ENCODE results near the gene SLC25A47. TPM values are rescaled to one million over a fixed set of nuclear protein-coding genes. Genes with fewer than 3 reads are reported as not detected.

The SLC25A47 gene
- total RNA-seq, 1 donor from 2014 or later = not detected

GRCh38 chr14:100332071-100332639 lies 9.0 kb downstream of the SLC25A47 start:
- intact Hi-C loops (cut with micrococcal nuclease) = no loop called here
- DNase-seq = no peak
- CTCF ChIA-PET = interaction anchor here (0.7 kb wide), 1 partner anchor 10 kb away, joined by 3 read pairs; no protein-coding TSS in a partner anchor
- peak overlapping the region; percentile 56 for H3K27ac Mint-ChIP-seq
- H3K9me3 Mint-ChIP-seq = no peaks in the 10 kb centered on the region
- no peaks in the 10 kb centered on the region for H3K27me3 Mint-ChIP-seq
- H3K36me3 Mint-ChIP-seq (ENCODE audit: low read depth) = peaks cover 26% of the 10 kb centered on the region
- peaks cover 11% of the 10 kb centered on the region for H3K4me1 Mint-ChIP-seq
- POLR2A ChIA-PET = interaction anchor here (0.7 to 1.0 kb wide), 2 partner anchors 9 to 1450 kb away, joined by 3 to 7 read pairs; no protein-coding TSS in a partner anchor
- no peak for TF ChIP-seq CTCF (IDR thresholded peaks at IDR 0.05)
- no peak for ATAC-seq (ENCODE audit: low read depth)
- H3K4me3 Mint-ChIP-seq = no peak overlapping the region

DNA sequence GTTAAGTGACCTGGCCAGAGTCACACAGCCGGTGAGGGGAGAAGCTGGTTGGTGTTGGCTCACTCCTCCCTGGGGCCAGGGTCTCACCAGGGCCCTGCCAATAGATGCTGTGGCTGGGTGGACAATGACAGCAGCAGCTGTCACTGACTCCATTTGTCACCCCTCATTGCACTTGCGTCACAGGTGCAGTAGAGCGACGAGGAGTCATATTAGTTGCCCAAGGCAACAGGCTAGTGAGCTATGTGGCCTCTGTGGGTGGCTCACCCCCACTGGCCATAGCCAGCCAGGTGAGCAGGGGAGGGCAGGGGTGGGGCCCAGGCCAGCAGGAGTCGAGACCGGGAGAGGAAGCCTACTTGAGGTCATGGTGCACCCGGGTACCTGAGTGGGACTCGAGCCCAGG lies 9.7 kb downstream of the SLC25A47 start:
- H3K27me3 Mint-ChIP-seq = no peaks in the 10 kb centered on the region
- peak overlapping the region; percentile 56 for H3K27ac Mint-ChIP-seq
- H3K4me1 Mint-ChIP-seq = peaks cover 11% of the 10 kb centered on the region
- H3K9me3 Mint-ChIP-seq = no peaks in the 10 kb centered on the region
- peaks cover 32% of the 10 kb centered on the region for H3K36me3 Mint-ChIP-seq (ENCODE audit: low read depth)
- no peak for DNase-seq
- H3K4me3 Mint-ChIP-seq = no peak overlapping the region
- ATAC-seq (ENCODE audit: low read depth) = peak; percentile 80
- intact Hi-C loops (cut with micrococcal nuclease) = no loop called here
- no peak for TF ChIP-seq CTCF (IDR thresholded peaks at IDR 0.05)
- POLR2A ChIA-PET = interaction anchor here (0.7 to 1.0 kb wide), 3 partner anchors 9 to 1449 kb away, joined by 3 to 7 read pairs (median 4); no protein-coding TSS in a partner anchor
- CTCF ChIA-PET = no interaction called here

GRCh38 chr14:100333311-100333710 lies 10.2 kb downstream of the SLC25A47 start:
- POLR2A ChIA-PET = interaction anchor here (0.7 to 1.0 kb wide), 2 partner anchors 8 to 40 kb away, joined by 4 to 7 read pairs; no protein-coding TSS in a partner anchor
- CTCF ChIA-PET = no interaction called here

GRCh38 chr14:100333827-100334226 lies 10.7 kb downstream of the SLC25A47 start:
- Mint-ChIP-seq H3K4me3 (no peak overlapping the region), H3K36me3 (ENCODE audit: low read depth) (peaks cover 39% of the 10 kb centered on the region), H3K27me3 (no peaks in the 10 kb centered on the region), H3K9me3 (no peaks in the 10 kb centered on the region), H3K27ac (no peak overlapping the region), H3K4me1 (peaks cover 11% of the 10 kb centered on the region)
- CTCF ChIA-PET = no interaction called here
- TF ChIP-seq CTCF (IDR thresholded peaks at IDR 0.05) = no peak
- DNase-seq (no peak), ATAC-seq (ENCODE audit: low read depth) (no peak)
- intact Hi-C loops (cut with micrococcal nuclease) = no loop called here
- POLR2A ChIA-PET = no interaction called here

More at GRCh38 chr14:100333311-100333710, 10.2 kb downstream of the SLC25A47 start:
- no peak for TF ChIP-seq CTCF (IDR thresholded peaks at IDR 0.05)
- ATAC-seq (ENCODE audit: low read depth) (no peak), DNase-seq (no peak)
- H3K27ac Mint-ChIP-seq = no peak overlapping the region
- H3K4me3 Mint-ChIP-seq = no peak overlapping the region
- peaks cover 11% of the 10 kb centered on the region for H3K4me1 Mint-ChIP-seq
- H3K9me3 Mint-ChIP-seq = no peaks in the 10 kb centered on the region
- intact Hi-C loops (cut with micrococcal nuclease) = no loop called here
- peaks cover 37% of the 10 kb centered on the region for H3K36me3 Mint-ChIP-seq (ENCODE audit: low read depth)
- no peaks in the 10 kb centered on the region for H3K27me3 Mint-ChIP-seq

GRCh38 chr14:100334904-100335303 lies 11.8 kb downstream of the SLC25A47 start:
- CTCF ChIA-PET = no interaction called here
- no peak for DNase-seq
- peaks cover 14% of the 10 kb centered on the region for H3K4me1 Mint-ChIP-seq

More at GRCh38 chr14:100334904-100335303, 11.8 kb downstream of the SLC25A47 start:
- no peaks in the 10 kb centered on the region for H3K9me3 Mint-ChIP-seq
- H3K36me3 Mint-ChIP-seq (ENCODE audit: low read depth) = peaks cover 46% of the 10 kb centered on the region
- H3K27me3 Mint-ChIP-seq = no peaks in the 10 kb centered on the region
- intact Hi-C loops (cut with micrococcal nuclease) = no loop called here
- H3K4me3 Mint-ChIP-seq = no peak overlapping the region
- no peak for TF ChIP-seq CTCF (IDR thresholded peaks at IDR 0.05)
- POLR2A ChIA-PET = interaction anchor here (0.7 kb wide), 1 partner anchor 56 kb away, joined by 3 read pairs; no protein-coding TSS in a partner anchor
- ATAC-seq (ENCODE audit: low read depth) = no peak
- no peak overlapping the region for H3K27ac Mint-ChIP-seq

Data from activated B cell treated with CpG ODN at 0.5 μM for 24 hours (primary cell).